ENCODE measurements around the gene LGR4. TPM values are rescaled to one million over a fixed set of nuclear protein-coding genes. Genes with fewer than 3 reads are reported as not detected.
A peak's percentile ranks its signal among the peaks of the same experiment; 100 is the strongest.

LGR4 gene
- total RNA-seq, 4 donors from 2014 or later, result 18.1 to 31.5 (median 26.1) TPM

DNA sequence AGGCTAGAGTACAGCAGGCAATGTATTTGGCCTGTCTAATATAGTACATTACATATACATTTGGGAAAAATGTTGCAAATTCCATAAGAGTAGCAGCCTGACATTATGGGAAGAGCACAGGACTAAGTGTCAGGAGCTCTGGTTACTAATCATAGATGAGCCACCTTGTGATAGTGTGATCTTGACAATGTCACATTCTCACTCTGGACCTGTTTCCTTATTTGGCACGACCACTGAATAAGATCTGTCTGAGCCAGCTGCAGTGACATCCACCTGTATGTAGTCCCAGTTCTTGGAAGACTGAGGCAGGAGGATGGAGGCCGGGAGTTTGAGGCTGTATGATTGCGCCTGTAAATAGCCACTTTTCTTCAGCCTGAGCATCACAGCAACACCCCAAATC, 39.6 kb upstream of the LGR4 start:
- ATAC-seq (ENCODE audit: low FRiP score) (no peak), DNase-seq (ENCODE audit: low spot score) (no peak)
- TF ChIP-seq, protein P1, sequence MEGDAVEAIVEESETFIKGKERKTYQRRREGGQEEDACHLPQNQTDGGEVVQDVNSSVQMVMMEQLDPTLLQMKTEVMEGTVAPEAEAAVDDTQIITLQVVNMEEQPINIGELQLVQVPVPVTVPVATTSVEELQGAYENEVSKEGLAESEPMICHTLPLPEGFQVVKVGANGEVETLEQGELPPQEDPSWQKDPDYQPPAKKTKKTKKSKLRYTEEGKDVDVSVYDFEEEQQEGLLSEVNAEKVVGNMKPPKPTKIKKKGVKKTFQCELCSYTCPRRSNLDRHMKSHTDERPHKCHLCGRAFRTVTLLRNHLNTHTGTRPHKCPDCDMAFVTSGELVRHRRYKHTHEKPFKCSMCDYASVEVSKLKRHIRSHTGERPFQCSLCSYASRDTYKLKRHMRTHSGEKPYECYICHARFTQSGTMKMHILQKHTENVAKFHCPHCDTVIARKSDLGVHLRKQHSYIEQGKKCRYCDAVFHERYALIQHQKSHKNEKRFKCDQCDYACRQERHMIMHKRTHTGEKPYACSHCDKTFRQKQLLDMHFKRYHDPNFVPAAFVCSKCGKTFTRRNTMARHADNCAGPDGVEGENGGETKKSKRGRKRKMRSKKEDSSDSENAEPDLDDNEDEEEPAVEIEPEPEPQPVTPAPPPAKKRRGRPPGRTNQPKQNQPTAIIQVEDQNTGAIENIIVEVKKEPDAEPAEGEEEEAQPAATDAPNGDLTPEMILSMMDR (IDR thresholded peaks at IDR 0.05), result no peak

DNA sequence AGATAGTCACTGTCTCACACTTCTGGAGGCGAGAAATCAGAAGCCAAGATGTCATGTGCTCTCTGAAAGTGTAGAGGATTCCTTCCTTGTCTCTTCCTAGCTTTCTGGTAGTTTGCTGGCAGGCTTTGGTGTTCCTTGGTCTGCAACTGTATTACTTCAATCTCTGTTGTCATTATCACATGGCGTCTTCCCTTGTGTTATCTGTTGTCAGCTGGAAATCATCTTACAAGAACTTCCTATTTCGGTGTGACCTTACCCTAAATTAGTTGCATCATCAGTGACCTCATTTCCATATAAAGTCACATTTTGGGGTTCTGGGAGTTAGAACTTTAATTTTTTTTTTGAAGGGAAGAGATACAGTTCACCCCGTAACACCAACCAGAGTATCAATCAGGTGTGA, 37.3 kb upstream of the LGR4 start:
- ATAC-seq (ENCODE audit: low FRiP score), result no peak
- TF ChIP-seq, protein P1 (IDR thresholded peaks at IDR 0.05), result no peak
- DNase-seq (ENCODE audit: low spot score), result no peak

- TF ChIP-seq, protein P1 (IDR thresholded peaks at IDR 0.05), result no peak
- ATAC-seq (ENCODE audit: low FRiP score) (no peak), DNase-seq (ENCODE audit: low spot score) (no peak)
Observed at GRCh38 chr11:27507557-27508322, 35.1 kb upstream of the LGR4 start.

GRCh38 chr11:27506200-27507182, 33.9 kb upstream of the LGR4 start, which contains the start of gene LIN7C:
Gene LIN7C, minus strand, starts transcription at chr11:27506769. Its CDS starts 17 bp downstream, at chr11:27506752.
- TF ChIP-seq, protein P1 (IDR thresholded peaks at IDR 0.05), result no peak
- ATAC-seq (ENCODE audit: low FRiP score) (peak; percentile 95), DNase-seq (ENCODE audit: low spot score) (peak; percentile 91)

DNA sequence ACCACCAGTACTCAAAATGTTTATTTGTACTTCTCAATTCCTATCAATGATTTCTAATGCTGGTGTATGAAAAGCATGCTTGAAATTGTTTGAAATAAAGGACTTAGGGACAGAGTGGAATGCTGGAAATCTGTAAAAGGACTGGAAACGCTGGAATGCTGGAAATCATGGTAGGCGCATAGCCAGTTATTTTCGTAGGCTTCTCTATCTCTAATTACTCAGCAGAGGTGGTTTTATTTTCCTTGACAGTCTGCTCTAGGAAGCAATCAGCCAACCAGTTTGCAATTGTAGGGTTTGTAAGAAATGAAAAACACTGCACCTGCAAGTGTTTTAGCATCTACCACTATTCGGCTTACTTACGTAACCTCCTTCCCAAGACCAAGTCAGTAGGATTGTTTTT, 33.2 kb upstream of the LGR4 start:
- ATAC-seq (ENCODE audit: low FRiP score), result peak; percentile 2
- TF ChIP-seq, protein P1 (IDR thresholded peaks at IDR 0.05), result no peak
- no peak for DNase-seq (ENCODE audit: low spot score)

- TF ChIP-seq, protein P1 (IDR thresholded peaks at IDR 0.05), result no peak
- ATAC-seq (ENCODE audit: low FRiP score), result no peak
- no peak for DNase-seq (ENCODE audit: low spot score)
Observed at GRCh38 chr11:27504205-27504604, 31.6 kb upstream of the LGR4 start.
